ENCODE data around the gene DGKH.

- TF ChIP-seq EP300 (IDR thresholded peaks at IDR 0.05; ENCODE audit: borderline replicate concordance) (no peak), FOXM1 (IDR thresholded peaks at IDR 0.05; ENCODE audit: borderline replicate concordance, low read depth) (no peak)
- TF ChIP-seq, protein P1, sequence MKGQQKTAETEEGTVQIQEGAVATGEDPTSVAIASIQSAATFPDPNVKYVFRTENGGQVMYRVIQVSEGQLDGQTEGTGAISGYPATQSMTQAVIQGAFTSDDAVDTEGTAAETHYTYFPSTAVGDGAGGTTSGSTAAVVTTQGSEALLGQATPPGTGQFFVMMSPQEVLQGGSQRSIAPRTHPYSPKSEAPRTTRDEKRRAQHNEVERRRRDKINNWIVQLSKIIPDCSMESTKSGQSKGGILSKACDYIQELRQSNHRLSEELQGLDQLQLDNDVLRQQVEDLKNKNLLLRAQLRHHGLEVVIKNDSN (IDR thresholded peaks at IDR 0.05) = no peak
- TF ChIP-seq, protein P2, sequence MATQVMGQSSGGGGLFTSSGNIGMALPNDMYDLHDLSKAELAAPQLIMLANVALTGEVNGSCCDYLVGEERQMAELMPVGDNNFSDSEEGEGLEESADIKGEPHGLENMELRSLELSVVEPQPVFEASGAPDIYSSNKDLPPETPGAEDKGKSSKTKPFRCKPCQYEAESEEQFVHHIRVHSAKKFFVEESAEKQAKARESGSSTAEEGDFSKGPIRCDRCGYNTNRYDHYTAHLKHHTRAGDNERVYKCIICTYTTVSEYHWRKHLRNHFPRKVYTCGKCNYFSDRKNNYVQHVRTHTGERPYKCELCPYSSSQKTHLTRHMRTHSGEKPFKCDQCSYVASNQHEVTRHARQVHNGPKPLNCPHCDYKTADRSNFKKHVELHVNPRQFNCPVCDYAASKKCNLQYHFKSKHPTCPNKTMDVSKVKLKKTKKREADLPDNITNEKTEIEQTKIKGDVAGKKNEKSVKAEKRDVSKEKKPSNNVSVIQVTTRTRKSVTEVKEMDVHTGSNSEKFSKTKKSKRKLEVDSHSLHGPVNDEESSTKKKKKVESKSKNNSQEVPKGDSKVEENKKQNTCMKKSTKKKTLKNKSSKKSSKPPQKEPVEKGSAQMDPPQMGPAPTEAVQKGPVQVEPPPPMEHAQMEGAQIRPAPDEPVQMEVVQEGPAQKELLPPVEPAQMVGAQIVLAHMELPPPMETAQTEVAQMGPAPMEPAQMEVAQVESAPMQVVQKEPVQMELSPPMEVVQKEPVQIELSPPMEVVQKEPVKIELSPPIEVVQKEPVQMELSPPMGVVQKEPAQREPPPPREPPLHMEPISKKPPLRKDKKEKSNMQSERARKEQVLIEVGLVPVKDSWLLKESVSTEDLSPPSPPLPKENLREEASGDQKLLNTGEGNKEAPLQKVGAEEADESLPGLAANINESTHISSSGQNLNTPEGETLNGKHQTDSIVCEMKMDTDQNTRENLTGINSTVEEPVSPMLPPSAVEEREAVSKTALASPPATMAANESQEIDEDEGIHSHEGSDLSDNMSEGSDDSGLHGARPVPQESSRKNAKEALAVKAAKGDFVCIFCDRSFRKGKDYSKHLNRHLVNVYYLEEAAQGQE (IDR thresholded peaks at IDR 0.05; ENCODE audit: low read depth) = no peak
Measured at GRCh38 chr13:42084722-42085121, 36.3 kb downstream of the DGKH start.

Data from Ishikawa (cell line).